Measurements from ENCODE around the gene SCN10A.

DNA sequence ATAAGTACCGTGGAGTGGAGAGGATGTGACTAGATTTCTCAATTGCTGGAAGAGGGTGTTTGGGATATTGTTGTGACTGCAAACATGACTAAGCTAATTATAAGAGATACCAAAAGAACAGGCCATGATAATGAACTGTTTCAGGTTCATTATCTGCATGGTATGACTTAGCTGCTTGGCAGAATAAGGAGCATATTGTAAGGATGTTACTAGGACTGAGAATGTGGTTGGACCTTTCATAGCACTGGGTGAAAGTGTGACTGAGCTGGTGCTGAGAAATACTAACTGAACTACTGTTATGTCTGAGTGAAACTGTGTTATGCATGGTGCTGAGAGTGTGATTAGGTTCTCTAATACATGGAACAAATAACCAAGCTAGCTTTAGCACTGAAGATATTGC lies 11.0 kb downstream of the SCN10A start:
- TF ChIP-seq ZZZ3 (CRISPR knock-in tag; IDR thresholded peaks at IDR 0.05; ENCODE audit: borderline replicate concordance), result no peak
- TF ChIP-seq ZFX (CRISPR knock-in tag; IDR thresholded peaks at IDR 0.05; ENCODE audit: low read depth), result no peak
- no peak for TF ChIP-seq CCAR2 (optimal IDR thresholded peaks at IDR 0.05; ENCODE audit: low read depth, low read length)
- no peak for TF ChIP-seq KDM1A (CRISPR knock-in tag; IDR thresholded peaks at IDR 0.05)
- TF ChIP-seq, protein P1, sequence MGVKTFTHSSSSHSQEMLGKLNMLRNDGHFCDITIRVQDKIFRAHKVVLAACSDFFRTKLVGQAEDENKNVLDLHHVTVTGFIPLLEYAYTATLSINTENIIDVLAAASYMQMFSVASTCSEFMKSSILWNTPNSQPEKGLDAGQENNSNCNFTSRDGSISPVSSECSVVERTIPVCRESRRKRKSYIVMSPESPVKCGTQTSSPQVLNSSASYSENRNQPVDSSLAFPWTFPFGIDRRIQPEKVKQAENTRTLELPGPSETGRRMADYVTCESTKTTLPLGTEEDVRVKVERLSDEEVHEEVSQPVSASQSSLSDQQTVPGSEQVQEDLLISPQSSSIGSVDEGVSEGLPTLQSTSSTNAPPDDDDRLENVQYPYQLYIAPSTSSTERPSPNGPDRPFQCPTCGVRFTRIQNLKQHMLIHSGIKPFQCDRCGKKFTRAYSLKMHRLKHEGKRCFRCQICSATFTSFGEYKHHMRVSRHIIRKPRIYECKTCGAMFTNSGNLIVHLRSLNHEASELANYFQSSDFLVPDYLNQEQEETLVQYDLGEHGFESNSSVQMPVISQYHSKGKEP (CRISPR knock-in tag; IDR thresholded peaks at IDR 0.05), result no peak

All from HepG2 (cell line).